Activated B cell treated with CpG ODN at 0.5 μM for 24 hours (primary cell): Measurements from ENCODE around the gene DLG4. TPM values are rescaled to one million over a fixed set of nuclear protein-coding genes. Genes with fewer than 3 reads are reported as not detected.
A peak's percentile ranks its signal among the peaks of the same experiment; 100 is the strongest.

Experiments used
- ATAC-seq: fragments of 200-7000 bp; cut with Tn5 transposase; one replicate; pipeline ENCODE4 v1.10.0; 2021; ENCODE audit warnings: low read depth, mild to moderate bottlenecking, moderate library complexity
- CTCF ChIA-PET: fragments of 350-600 bp; sonication (Branson Sonifier 250); formaldehyde crosslinking; loops from one replicate; lab custom pipeline; 2021; ENCODE audit warnings: antibody characterized with exemption; lab: Charles Lee
- POLR2A ChIA-PET: fragments of 350-600 bp; sonication (Branson Sonifier 250); formaldehyde crosslinking; loops from one replicate; lab custom pipeline; 2021; ENCODE audit warnings: antibody characterized with exemption; lab: Charles Lee
- DNase-seq: peaks from one replicate; pipeline ENCODE4 v3.0.0; 2022
- H3K27ac Mint-ChIP-seq: one replicate; pipeline ENCODE4 v1.8.0; 2020; ENCODE audit warnings: mixed read lengths
- H3K27me3 Mint-ChIP-seq: one replicate; pipeline ENCODE4 v1.8.0; 2021; ENCODE audit warnings: mixed read lengths
- H3K36me3 Mint-ChIP-seq: one replicate; pipeline ENCODE4 v1.8.0; 2021; ENCODE audit warnings: low read depth, mixed read lengths
- H3K4me1 Mint-ChIP-seq: one replicate; pipeline ENCODE4 v1.8.0; 2021; ENCODE audit warnings: mixed read lengths
- H3K4me3 Mint-ChIP-seq: one replicate; pipeline ENCODE4 v1.8.0; 2020; ENCODE audit warnings: mild to moderate bottlenecking, mixed read lengths
- H3K9me3 Mint-ChIP-seq: one replicate; pipeline ENCODE4 v1.8.0; 2020; ENCODE audit warnings: mixed read lengths
- intact Hi-C: fragments of 100-400 bp; cut with micrococcal nuclease; formaldehyde crosslinking; loops from one replicate; pipeline ENCODE4 v1.15.1; 2024
- total RNA-seq: library from RNA; stranded (reverse); gene quantifications from 2 replicates; pipeline ENCODE4 v1.2.3, GENCODE V29; 2022
- TF ChIP-seq, protein P1 (sequence below): fragments of 200-600 bp; IDR thresholded peaks from one replicate; pipeline ENCODE4 v1.8.0; 2022; ENCODE audit warnings: antibody characterized with exemption, mild to moderate bottlenecking

Gene DLG4
- total RNA-seq, 1 donor from 2014 or later, result 3.9 TPM

GRCh38 chr17:7243453-7243729 lies 23.8 kb upstream of the DLG4 start:
- Mint-ChIP-seq H3K9me3 (no peaks in the 10 kb centered on the region), H3K36me3 (peaks cover 67% of the 10 kb centered on the region), H3K4me1 (peaks cover 40% of the 10 kb centered on the region), H3K4me3 (peak overlapping the region; percentile 99), H3K27me3 (no peaks in the 10 kb centered on the region), H3K27ac (peak overlapping the region; percentile 100)
- intact Hi-C loops, result no loop called here
- POLR2A ChIA-PET, result interaction anchor here (0.8 to 15.0 kb wide), 5 partner anchors 9 to 444 kb away, joined by 3 to 245 read pairs (median 9); partner anchors contain the start of genes ACADVL, DLG4, DVL2 and TP53
- DNase-seq, result no peak
- TF ChIP-seq, protein P1, sequence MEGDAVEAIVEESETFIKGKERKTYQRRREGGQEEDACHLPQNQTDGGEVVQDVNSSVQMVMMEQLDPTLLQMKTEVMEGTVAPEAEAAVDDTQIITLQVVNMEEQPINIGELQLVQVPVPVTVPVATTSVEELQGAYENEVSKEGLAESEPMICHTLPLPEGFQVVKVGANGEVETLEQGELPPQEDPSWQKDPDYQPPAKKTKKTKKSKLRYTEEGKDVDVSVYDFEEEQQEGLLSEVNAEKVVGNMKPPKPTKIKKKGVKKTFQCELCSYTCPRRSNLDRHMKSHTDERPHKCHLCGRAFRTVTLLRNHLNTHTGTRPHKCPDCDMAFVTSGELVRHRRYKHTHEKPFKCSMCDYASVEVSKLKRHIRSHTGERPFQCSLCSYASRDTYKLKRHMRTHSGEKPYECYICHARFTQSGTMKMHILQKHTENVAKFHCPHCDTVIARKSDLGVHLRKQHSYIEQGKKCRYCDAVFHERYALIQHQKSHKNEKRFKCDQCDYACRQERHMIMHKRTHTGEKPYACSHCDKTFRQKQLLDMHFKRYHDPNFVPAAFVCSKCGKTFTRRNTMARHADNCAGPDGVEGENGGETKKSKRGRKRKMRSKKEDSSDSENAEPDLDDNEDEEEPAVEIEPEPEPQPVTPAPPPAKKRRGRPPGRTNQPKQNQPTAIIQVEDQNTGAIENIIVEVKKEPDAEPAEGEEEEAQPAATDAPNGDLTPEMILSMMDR, result no peak
- CTCF ChIA-PET, result interaction anchor here (1.3 kb wide), 1 partner anchor 53 kb away, joined by 4 read pairs; no protein-coding TSS in a partner anchor
- ATAC-seq, result no peak

- ChIA-PET CTCF (interaction anchor here (0.7 to 1.3 kb wide), 4 partner anchors 9 to 190 kb away, joined by 3 to 8 read pairs (median 4); partner anchors contain the start of genes ACADVL, CTDNEP1 and DLG4), POLR2A (interaction anchor here (0.6 to 15.0 kb wide), 16 partner anchors 7 to 1052 kb away, joined by 3 to 245 read pairs (median 6); partner anchors contain the start of genes ACADVL, ACAP1, CTDNEP1 and DLG4)
- Mint-ChIP-seq H3K4me1 (peaks cover 40% of the 10 kb centered on the region), H3K27ac (peak overlapping the region; percentile 100), H3K4me3 (peak overlapping the region; percentile 99), H3K27me3 (no peaks in the 10 kb centered on the region), H3K36me3 (peaks cover 67% of the 10 kb centered on the region), H3K9me3 (no peaks in the 10 kb centered on the region)
- intact Hi-C loops, result loop anchor here (1.0 kb wide), 3 partner anchors 9 to 64 kb away; partner anchors contain the start of genes EIF5A and ELP5
- TF ChIP-seq, protein P1, result no peak
- ATAC-seq (peak; percentile 34), DNase-seq (peak; percentile 88)
Measured at GRCh38 chr17:7242717-7243452, 23.2 kb upstream of the DLG4 start.

DNA sequence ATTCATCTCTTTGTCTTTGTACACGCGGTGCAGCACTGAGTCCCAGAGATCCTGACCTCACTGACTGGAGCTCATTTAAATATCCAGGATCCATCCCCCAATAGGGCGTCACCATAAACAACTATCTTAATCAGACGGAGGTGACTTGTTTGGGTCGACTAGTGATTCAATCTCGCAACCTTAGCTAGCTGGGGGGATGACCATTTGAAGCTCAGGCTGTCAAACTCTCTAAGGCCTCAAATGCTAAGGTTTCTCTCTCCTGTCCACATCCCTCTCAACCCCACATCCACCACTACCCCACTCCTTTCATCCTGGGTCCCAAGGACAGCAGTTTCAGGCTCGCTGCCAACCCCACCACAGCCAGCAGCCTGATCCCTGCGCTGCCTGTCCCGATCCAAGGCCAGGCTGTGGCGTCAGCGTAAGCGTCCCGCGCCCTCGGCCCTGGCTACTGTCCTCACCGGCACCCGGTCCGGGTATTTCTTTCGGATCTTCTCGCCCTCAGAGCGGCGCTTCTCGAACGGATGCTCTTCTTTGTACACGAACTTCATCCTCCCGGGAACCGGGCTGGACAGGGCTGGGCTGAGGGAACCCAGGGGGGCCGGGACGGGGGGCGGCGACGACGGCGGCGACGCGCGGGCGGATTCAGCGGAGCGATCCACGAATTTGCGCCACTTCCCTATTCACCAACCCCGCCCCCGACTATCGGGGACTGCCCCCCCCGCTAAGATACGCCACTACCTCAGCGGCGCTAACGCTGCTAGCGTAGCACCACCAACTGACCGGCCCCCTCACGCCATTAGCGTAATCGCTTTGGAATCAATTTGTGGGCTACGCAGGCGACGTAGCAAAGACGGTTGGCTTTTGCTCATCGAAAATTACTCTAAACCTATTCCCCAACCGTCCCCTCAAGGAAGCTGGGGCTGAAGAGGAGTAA lies 22.4 kb upstream of the DLG4 start, which contains the start of gene GABARAP:
GABARAP (minus strand) TSS at position 667 of the 934 bp plus-strand sequence; CDS start at position 548, 119 bp downstream.
- ATAC-seq (peak; percentile 51), DNase-seq (peak; percentile 91)
- Mint-ChIP-seq H3K27ac (peak within 1 kb of the TSS; percentile 100), H3K9me3 (no peaks in the 10 kb centered on the region), H3K4me1 (peaks cover 43% of the 10 kb centered on the region), H3K36me3 (peaks cover 67% of the 10 kb centered on the region), H3K4me3 (peak within 1 kb of the TSS; percentile 99), H3K27me3 (no peaks in the 10 kb centered on the region)
- ChIA-PET POLR2A (interaction anchor here (0.5 to 15.0 kb wide), 18 partner anchors 8 to 1053 kb away, joined by 3 to 245 read pairs (median 8); partner anchors contain the start of genes ACADVL, ACAP1, CTDNEP1 and DLG4), CTCF (interaction anchor here (0.7 to 1.3 kb wide), 4 partner anchors 9 to 190 kb away, joined by 3 to 8 read pairs (median 4); partner anchors contain the start of genes ACADVL, CTDNEP1 and DLG4)
- TF ChIP-seq, protein P1, result no peak
- intact Hi-C loops, result loop anchor here (1.0 kb wide), 3 partner anchors 10 to 65 kb away; partner anchors contain the start of genes EIF5A and ELP5

DNA sequence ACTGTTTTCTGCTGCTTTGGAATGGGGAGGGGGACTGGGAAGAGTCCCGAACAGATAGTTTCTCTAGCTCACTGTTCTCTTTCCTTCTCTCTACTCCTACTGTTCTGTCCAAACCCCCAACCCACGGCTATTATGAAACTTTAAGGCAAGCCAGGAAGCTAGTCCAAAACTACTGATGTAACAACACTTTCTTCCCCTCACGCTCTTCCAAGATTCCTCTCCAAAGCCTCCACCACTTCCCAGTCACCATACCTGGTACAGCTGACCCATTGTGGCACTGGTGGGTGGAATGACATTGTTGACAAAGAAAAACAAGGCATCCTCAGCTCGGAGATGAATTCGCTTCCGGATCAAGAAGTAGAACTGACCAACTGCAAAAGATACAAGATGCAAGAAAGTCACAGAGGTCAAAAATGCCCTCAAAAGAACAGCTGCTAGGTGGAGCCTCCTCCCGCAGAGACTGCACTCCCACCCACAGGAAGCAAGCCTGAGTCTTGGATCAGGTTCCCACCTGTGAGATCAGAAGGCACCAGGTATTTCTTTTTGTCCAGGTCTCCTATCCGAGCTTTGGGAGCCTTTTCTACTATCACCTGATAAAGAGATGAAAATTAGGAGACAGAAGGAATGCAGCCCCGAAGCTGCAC lies 21.6 kb upstream of the DLG4 start:
- CTCF ChIA-PET, result no interaction called here
- TF ChIP-seq, protein P1, result no peak
- intact Hi-C loops, result no loop called here
- POLR2A ChIA-PET, result interaction anchor here (0.8 to 15.0 kb wide), 6 partner anchors 9 to 1054 kb away, joined by 3 to 245 read pairs (median 18); partner anchors contain the start of genes ACADVL, CTDNEP1, DLG4 and ELP5
- Mint-ChIP-seq H3K27me3 (no peaks in the 10 kb centered on the region), H3K4me1 (peaks cover 45% of the 10 kb centered on the region), H3K36me3 (peaks cover 67% of the 10 kb centered on the region), H3K27ac (peak overlapping the region; percentile 100), H3K9me3 (no peaks in the 10 kb centered on the region), H3K4me3 (peak overlapping the region; percentile 99)
- no peak for ATAC-seq
- DNase-seq, result no peak
